ENCODE results near the gene ASB1.

Gene ASB1

DNA sequence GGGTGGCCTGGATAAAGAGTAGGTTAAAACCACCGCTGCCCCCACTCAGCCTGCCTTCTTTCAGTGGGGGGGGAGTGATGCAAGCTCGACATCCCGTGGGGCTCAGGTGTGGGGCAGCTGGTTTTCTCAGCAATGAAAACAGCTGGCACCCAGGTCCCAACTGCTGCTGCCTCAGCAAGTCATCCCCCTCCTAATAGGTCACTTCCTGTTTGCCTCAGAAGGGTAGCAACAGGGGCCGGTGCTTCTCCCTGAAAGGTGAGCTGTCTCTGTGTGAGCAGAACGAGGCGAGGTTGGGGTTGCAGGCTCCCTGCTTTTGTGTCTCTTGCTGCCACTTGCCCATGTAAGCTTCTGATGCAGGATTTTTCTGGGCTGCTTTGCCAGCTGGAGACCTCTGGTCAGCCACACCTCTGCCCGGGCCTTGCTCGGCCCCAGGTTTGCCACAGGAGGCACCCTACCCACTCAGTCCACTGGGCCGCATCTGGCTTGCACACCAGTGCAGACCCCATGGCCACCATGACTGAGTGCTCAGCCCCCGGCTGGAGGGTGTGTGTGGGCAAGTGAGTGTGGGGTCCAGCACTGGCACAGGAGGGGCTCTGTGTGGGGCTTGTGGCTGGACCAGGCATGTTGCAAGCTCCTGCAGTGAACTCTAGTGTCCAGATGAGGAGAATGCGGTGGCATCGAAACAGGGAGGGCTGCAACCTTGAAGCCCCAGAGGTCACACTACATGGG, 11.5 kb upstream of the ASB1 start:
- Histone ChIP-seq H3K36me3 (ENCODE audit: control insufficient read depth, insufficient read depth, low read length) (peaks cover 3% of the 10 kb centered on the region), H3K4me1 (ENCODE audit: control insufficient read depth, insufficient read depth, low read length) (no peaks in the 10 kb centered on the region), H3K27me3 (ENCODE audit: control insufficient read depth, insufficient read depth, low read length, poor library complexity, severe bottlenecking) (no peaks in the 10 kb centered on the region), H3K27ac (ENCODE audit: insufficient read depth, low read depth, low read length, poor library complexity, severe bottlenecking) (no peak overlapping the region), H3K9me3 (ENCODE audit: control insufficient read depth, low read length) (no peaks in the 10 kb centered on the region), H3K4me3 (ENCODE audit: insufficient read depth, low read depth, low read length) (no peak overlapping the region)
- WGBS, 2 experiments = 91% methylated on average over 12 of the region's 12 CpGs

GRCh38 chr2:238415893-238416292, 10.8 kb upstream of the ASB1 start:
- no peak overlapping the region for H3K27ac ChIP-seq (ENCODE audit: insufficient read depth, low read depth, low read length, poor library complexity, severe bottlenecking)
- H3K27me3 ChIP-seq (ENCODE audit: control insufficient read depth, insufficient read depth, low read length, poor library complexity, severe bottlenecking) = no peaks in the 10 kb centered on the region
- 92 to 94% methylated on average over 5 of the region's 5 CpGs for WGBS, 2 experiments
- peaks cover 3% of the 10 kb centered on the region for H3K4me1 ChIP-seq (ENCODE audit: control insufficient read depth, insufficient read depth, low read length)
- no peak overlapping the region for H3K4me3 ChIP-seq (ENCODE audit: insufficient read depth, low read depth, low read length)
- H3K9me3 ChIP-seq (ENCODE audit: control insufficient read depth, low read length) = no peaks in the 10 kb centered on the region
- peaks cover 3% of the 10 kb centered on the region for H3K36me3 ChIP-seq (ENCODE audit: control insufficient read depth, insufficient read depth, low read length)

GRCh38 chr2:238418196-238418998, 8.3 kb upstream of the ASB1 start:
- Histone ChIP-seq H3K36me3 (ENCODE audit: control insufficient read depth, insufficient read depth, low read length) (peaks cover 3% of the 10 kb centered on the region), H3K4me1 (ENCODE audit: control insufficient read depth, insufficient read depth, low read length) (peaks cover 11% of the 10 kb centered on the region), H3K4me3 (ENCODE audit: insufficient read depth, low read depth, low read length) (no peak overlapping the region), H3K9me3 (ENCODE audit: control insufficient read depth, low read length) (no peaks in the 10 kb centered on the region), H3K27ac (ENCODE audit: insufficient read depth, low read depth, low read length, poor library complexity, severe bottlenecking) (no peak overlapping the region), H3K27me3 (ENCODE audit: control insufficient read depth, insufficient read depth, low read length, poor library complexity, severe bottlenecking) (no peaks in the 10 kb centered on the region)
- WGBS, 2 experiments = 93% methylated on average over 5 of the region's 6 CpGs

DNA sequence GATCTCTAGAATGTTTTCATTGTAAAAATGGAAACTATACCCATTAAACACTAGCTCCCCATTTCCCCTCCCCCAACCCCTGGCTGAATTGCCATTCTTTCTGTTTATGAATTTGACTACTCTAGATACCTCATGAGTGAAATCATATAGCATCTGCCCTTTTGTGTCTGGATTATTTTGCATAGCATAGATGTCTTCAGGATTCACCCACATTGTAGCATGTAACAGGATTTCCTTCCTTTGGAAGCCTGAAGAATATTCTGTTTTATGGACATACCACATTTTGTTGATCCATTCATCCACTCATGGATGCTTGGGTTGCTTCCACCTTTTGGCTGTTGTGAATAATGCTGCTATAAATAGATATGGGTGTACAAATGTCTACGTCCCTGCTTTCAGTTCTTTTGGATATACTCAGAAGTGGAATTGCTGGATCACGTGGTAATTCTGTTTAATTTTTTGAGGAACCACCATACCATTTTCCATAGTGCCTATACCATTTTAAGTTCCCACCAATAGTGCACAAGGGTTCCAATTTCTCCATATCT, 7.7 kb upstream of the ASB1 start:
- Histone ChIP-seq H3K9me3 (ENCODE audit: control insufficient read depth, low read length) (no peaks in the 10 kb centered on the region), H3K36me3 (ENCODE audit: control insufficient read depth, insufficient read depth, low read length) (peaks cover 3% of the 10 kb centered on the region), H3K4me1 (ENCODE audit: control insufficient read depth, insufficient read depth, low read length) (peaks cover 11% of the 10 kb centered on the region), H3K4me3 (ENCODE audit: insufficient read depth, low read depth, low read length) (no peak overlapping the region), H3K27ac (ENCODE audit: insufficient read depth, low read depth, low read length, poor library complexity, severe bottlenecking) (no peak overlapping the region), H3K27me3 (ENCODE audit: control insufficient read depth, insufficient read depth, low read length, poor library complexity, severe bottlenecking) (no peaks in the 10 kb centered on the region)
- 90 to 98% methylated on average over 2 of the region's 2 CpGs for WGBS, 2 experiments

DNA sequence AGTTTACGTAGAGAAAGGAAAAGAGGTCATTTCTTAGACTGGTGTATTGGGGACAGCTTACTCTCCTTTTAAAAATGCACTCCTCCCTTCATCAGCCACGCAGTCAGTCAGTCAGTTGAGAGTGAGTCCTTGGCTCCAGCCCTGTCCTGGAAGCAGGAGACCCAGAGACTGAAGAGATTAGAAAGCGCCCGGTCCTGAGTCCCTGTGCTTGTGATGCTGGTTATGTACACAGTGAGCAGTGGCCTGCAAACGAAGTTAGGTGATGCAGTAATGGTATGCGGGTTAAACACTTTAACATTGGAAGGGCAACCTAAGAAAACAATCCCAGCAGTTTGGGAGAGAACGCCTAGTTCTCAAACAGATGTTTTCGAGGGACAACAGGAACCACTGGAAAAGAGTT, 6.3 kb upstream of the ASB1 start:
- Histone ChIP-seq H3K27ac (ENCODE audit: insufficient read depth, low read depth, low read length, poor library complexity, severe bottlenecking) (no peak overlapping the region), H3K9me3 (ENCODE audit: control insufficient read depth, low read length) (no peaks in the 10 kb centered on the region), H3K27me3 (ENCODE audit: control insufficient read depth, insufficient read depth, low read length, poor library complexity, severe bottlenecking) (no peaks in the 10 kb centered on the region), H3K4me1 (ENCODE audit: control insufficient read depth, insufficient read depth, low read length) (peaks cover 11% of the 10 kb centered on the region), H3K4me3 (ENCODE audit: insufficient read depth, low read depth, low read length) (no peak overlapping the region), H3K36me3 (ENCODE audit: control insufficient read depth, insufficient read depth, low read length) (no peaks in the 10 kb centered on the region)
- WGBS, 2 experiments = 80 to 82% methylated on average over 8 of the region's 8 CpGs

- no peaks in the 10 kb centered on the region for H3K27me3 ChIP-seq (ENCODE audit: control insufficient read depth, insufficient read depth, low read length, poor library complexity, severe bottlenecking)
- no peaks in the 10 kb centered on the region for H3K36me3 ChIP-seq (ENCODE audit: control insufficient read depth, insufficient read depth, low read length)
- peaks cover 11% of the 10 kb centered on the region for H3K4me1 ChIP-seq (ENCODE audit: control insufficient read depth, insufficient read depth, low read length)
- 78 to 79% methylated on average over 16 of the region's 16 CpGs for WGBS, 2 experiments
- H3K9me3 ChIP-seq (ENCODE audit: control insufficient read depth, low read length) = no peaks in the 10 kb centered on the region
- H3K4me3 ChIP-seq (ENCODE audit: insufficient read depth, low read depth, low read length) = no peak overlapping the region
- no peak overlapping the region for H3K27ac ChIP-seq (ENCODE audit: insufficient read depth, low read depth, low read length, poor library complexity, severe bottlenecking)
Observed at GRCh38 chr2:238420878-238421694, 5.6 kb upstream of the ASB1 start.

DNA sequence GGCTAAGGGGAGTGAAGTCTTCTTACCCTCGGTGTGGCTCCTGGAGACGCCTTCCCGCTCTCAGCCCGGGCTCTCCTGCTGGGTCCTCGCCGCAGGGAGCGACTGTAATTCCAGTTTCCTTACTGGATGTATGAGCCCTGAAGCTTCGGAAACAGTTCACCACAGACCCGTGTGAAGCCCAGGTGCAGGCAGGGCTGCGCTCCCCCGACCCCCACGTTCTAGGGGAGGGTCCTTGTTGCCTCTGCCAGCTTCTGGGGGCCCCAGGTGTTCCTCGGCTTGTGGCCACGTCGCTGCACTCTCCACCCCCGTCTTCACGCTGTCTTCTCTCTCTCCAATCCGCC, 5.1 kb upstream of the ASB1 start:
- H3K27me3 ChIP-seq (ENCODE audit: control insufficient read depth, insufficient read depth, low read length, poor library complexity, severe bottlenecking) = no peaks in the 10 kb centered on the region
- WGBS, 2 experiments = 72 to 75% methylated on average over 18 of the region's 18 CpGs
- no peaks in the 10 kb centered on the region for H3K9me3 ChIP-seq (ENCODE audit: control insufficient read depth, low read length)
- no peak overlapping the region for H3K4me3 ChIP-seq (ENCODE audit: insufficient read depth, low read depth, low read length)
- H3K27ac ChIP-seq (ENCODE audit: insufficient read depth, low read depth, low read length, poor library complexity, severe bottlenecking) = no peak overlapping the region
- H3K4me1 ChIP-seq (ENCODE audit: control insufficient read depth, insufficient read depth, low read length) = peaks cover 11% of the 10 kb centered on the region
- no peaks in the 10 kb centered on the region for H3K36me3 ChIP-seq (ENCODE audit: control insufficient read depth, insufficient read depth, low read length)

DNA sequence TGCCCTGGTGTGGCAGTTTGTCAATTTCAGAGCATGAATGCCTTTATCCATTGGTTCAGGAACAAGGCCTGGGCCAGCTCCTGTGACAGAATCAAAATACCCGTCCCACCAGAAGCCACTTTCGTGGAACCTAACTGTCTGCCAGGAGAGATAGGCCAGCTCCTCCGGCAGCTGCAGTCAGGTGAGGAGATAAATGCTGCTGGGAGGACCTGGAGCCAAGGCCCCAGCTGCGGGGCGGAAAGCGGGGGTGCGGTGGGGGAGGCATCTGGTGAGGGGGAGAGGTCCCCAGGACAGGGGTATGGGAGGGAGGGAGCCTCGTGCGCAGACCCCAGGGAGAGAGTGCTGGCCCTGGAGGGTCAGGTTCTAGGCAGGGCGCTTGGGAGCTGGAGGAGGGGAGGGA, 4.4 kb upstream of the ASB1 start:
- Histone ChIP-seq H3K4me1 (ENCODE audit: control insufficient read depth, insufficient read depth, low read length) (peaks cover 11% of the 10 kb centered on the region), H3K27ac (ENCODE audit: insufficient read depth, low read depth, low read length, poor library complexity, severe bottlenecking) (no peak overlapping the region), H3K36me3 (ENCODE audit: control insufficient read depth, insufficient read depth, low read length) (no peaks in the 10 kb centered on the region), H3K4me3 (ENCODE audit: insufficient read depth, low read depth, low read length) (no peak overlapping the region), H3K27me3 (ENCODE audit: control insufficient read depth, insufficient read depth, low read length, poor library complexity, severe bottlenecking) (no peaks in the 10 kb centered on the region), H3K9me3 (ENCODE audit: control insufficient read depth, low read length) (no peaks in the 10 kb centered on the region)
- WGBS, 2 experiments = 91 to 94% methylated on average over 10 of the region's 10 CpGs

GRCh38 chr2:238422940-238423339, 3.8 kb upstream of the ASB1 start:
- Histone ChIP-seq H3K27me3 (ENCODE audit: control insufficient read depth, insufficient read depth, low read length, poor library complexity, severe bottlenecking) (no peaks in the 10 kb centered on the region), H3K27ac (ENCODE audit: insufficient read depth, low read depth, low read length, poor library complexity, severe bottlenecking) (no peak overlapping the region), H3K36me3 (ENCODE audit: control insufficient read depth, insufficient read depth, low read length) (no peaks in the 10 kb centered on the region), H3K9me3 (ENCODE audit: control insufficient read depth, low read length) (no peaks in the 10 kb centered on the region), H3K4me1 (ENCODE audit: control insufficient read depth, insufficient read depth, low read length) (peaks cover 14% of the 10 kb centered on the region), H3K4me3 (ENCODE audit: insufficient read depth, low read depth, low read length) (no peak overlapping the region)
- WGBS, 2 experiments = 93 to 95% methylated on average over 7 of the region's 7 CpGs

Data from ectodermal cell (in vitro differentiated cells).